ENCODE measurements around the gene FAM47A.

DNA sequence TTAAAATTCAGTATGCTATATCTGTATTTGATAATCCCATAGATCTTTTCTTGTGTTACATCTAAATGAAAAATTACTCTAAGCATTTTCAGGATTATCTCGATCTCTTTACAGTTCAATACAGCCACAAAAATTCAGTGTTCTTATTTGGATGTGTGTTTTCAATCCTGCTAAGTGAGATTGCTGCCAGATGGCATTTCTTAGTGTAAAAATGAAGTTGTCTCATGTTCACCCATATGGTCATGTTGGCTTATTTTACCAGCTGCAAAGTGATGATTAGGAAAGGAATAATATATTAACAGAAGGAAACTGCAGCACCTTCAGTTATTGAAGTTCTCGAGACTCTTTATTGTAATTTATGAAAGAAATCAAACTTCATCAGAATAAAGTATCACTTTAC, 12.1 kb upstream of the FAM47A start:
- TF ChIP-seq, protein P1, sequence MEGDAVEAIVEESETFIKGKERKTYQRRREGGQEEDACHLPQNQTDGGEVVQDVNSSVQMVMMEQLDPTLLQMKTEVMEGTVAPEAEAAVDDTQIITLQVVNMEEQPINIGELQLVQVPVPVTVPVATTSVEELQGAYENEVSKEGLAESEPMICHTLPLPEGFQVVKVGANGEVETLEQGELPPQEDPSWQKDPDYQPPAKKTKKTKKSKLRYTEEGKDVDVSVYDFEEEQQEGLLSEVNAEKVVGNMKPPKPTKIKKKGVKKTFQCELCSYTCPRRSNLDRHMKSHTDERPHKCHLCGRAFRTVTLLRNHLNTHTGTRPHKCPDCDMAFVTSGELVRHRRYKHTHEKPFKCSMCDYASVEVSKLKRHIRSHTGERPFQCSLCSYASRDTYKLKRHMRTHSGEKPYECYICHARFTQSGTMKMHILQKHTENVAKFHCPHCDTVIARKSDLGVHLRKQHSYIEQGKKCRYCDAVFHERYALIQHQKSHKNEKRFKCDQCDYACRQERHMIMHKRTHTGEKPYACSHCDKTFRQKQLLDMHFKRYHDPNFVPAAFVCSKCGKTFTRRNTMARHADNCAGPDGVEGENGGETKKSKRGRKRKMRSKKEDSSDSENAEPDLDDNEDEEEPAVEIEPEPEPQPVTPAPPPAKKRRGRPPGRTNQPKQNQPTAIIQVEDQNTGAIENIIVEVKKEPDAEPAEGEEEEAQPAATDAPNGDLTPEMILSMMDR (IDR thresholded peaks at IDR 0.05 in 2 of 3, conservative IDR thresholded peaks at IDR 0.05 in 1 of 3; ENCODE audit: insufficient read depth in 2 of 3, low read depth in 1 of 3, low read length in 3 of 3): no peak
- TF ChIP-seq PTTG1 (tag; IDR thresholded peaks at IDR 0.05; ENCODE audit: low read depth): no peak
- TF ChIP-seq HDAC6 (IDR thresholded peaks at IDR 0.05; ENCODE audit: low read depth, low read length): no peak
- TF ChIP-seq POU5F1 (IDR thresholded peaks at IDR 0.05; ENCODE audit: borderline replicate concordance, low read depth, low read length, partially characterized antibody): no peak
- TF ChIP-seq ZNF780A (CRISPR knock-in tag; IDR thresholded peaks at IDR 0.05): no peak
- TF ChIP-seq, protein P2, sequence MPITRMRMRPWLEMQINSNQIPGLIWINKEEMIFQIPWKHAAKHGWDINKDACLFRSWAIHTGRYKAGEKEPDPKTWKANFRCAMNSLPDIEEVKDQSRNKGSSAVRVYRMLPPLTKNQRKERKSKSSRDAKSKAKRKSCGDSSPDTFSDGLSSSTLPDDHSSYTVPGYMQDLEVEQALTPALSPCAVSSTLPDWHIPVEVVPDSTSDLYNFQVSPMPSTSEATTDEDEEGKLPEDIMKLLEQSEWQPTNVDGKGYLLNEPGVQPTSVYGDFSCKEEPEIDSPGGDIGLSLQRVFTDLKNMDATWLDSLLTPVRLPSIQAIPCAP (CRISPR knock-in tag; IDR thresholded peaks at IDR 0.05; ENCODE audit: borderline replicate concordance): no peak
- TF ChIP-seq ZNF274 (IDR thresholded peaks at IDR 0.05; ENCODE audit: borderline replicate concordance, low read depth, low read length): no peak
- TF ChIP-seq ZNF133 (CRISPR knock-in tag; IDR thresholded peaks at IDR 0.05): no peak
- TF ChIP-seq CREB1 (IDR thresholded peaks at IDR 0.05): no peak
- TF ChIP-seq CREB1 (CRISPR knock-in tag; IDR thresholded peaks at IDR 0.05): no peak
- TF ChIP-seq KLF13 (tag; IDR thresholded peaks at IDR 0.05; ENCODE audit: borderline replicate concordance, low read depth): no peak
- no peak for TF ChIP-seq POLR2A (conservative IDR thresholded peaks at IDR 0.05)
- TF ChIP-seq, protein P3, sequence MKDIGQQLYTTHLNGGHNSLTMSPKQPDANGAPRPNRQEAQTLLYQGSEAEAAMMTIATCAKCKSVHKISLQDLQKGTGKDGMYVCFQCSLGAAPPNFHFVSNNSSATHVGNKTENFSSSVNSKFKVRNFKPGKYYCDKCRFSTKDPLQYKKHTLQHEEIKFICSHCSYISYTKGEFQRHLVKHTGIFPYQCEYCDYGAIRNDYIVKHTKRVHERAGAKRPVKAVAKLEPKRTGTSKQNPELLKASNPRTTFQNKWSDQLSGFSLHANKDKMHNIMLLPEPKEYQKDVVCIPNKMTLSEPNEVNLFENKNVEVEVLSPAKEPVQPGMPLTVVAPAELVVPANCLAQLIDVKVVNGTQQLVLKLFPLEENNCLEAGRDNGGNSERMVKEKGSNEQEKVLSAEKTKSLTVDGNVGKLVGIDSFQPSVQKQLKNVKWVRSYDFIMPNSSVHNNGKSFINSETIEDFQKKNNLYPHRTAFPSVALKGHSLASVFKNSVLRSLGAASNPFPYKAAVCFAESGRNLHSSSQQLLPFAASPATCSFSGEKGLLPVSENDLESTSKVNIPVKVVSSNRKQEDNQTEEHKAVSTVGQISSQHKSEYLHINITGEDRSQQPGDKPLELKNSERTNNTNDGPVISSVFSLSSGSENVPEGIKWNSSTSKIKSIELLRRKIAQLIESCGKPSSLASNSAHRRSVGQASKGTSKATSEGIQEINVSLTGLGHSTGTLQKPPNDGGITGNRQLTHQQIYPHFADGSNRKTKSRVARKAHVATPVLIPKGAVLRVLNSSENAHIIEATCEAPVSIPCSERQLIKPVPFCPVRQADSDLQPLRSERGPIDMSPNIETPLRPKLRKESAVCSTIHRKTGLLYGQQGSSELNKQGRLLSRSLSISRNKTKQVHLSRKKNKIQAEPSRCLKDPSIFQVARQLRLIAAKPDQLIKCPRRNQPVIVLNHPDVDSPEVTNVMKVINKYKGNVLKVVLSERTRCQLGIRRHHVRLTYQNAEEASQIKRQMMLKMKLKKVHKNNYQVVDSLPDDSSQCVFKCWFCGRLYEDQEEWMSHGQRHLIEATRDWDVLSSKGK (CRISPR knock-in tag; IDR thresholded peaks at IDR 0.05): no peak
